GM18858 (cell line): Measurements from ENCODE around the gene TEX264.

Experiments used
- ATAC-seq: cut with Tn5 transposase; IDR thresholded peaks from one replicate; pipeline ENCODE4 v1.9.1; 2021; ENCODE audit not compliant: unreplicated experiment

TEX264 gene

DNA sequence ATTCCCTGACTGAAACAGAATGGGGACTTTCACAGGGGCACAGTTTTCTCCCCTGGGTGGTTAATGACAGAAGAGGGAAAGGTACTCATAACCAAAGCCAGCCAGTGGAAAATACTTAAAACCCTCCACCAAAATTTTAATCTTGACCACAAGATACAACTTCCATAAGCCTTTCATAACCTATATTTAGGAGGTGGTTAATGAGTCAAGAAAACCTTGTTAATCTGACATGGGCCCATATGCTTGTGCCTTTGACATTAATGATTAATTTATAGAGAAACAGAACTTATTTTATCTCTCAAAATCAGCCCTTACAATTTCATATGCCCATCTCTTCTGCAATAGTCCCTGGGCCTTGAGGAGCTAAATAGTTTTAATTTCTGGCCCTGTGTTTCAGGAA, 76.8 kb downstream of the TEX264 start:
- ATAC-seq = no peak

DNA sequence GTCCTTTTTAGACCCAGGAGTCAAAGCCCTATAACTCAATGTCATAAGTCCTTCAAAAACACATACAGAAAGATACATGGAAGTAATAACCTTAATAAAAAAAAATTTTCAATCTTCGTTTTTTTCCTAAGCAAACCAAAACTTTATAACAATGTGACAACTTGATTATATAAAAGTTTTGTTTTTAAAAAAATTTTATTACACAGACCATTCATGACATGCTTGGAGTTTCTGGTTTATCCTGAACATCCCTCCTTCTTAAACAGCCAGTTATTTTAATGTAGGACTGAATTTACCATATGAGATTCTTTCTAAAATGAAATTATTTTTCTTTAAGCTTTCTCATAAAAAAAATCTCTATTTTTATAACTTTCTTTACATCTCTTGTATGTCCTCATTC, 77.3 kb downstream of the TEX264 start:
- no peak for ATAC-seq

DNA sequence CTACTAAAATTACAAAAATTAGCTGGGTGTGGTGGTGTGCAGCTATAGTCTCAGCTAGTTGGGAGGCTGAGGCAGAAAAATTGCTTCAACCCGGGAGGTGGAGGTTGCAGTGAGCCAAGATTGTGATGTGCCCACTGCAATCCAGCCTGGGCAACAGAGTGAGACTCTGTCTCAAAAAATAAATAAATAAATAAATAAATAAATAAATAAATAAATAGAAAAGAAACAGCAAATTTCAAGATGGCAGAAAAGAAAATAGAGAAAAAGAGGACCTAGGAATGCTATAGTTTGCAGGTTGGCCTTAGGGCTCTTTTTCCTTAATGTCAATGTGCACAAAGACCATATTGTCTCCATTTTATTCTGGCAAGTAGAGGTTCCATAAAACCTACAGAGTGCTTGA, 79.8 kb downstream of the TEX264 start:
- ATAC-seq = no peak

DNA sequence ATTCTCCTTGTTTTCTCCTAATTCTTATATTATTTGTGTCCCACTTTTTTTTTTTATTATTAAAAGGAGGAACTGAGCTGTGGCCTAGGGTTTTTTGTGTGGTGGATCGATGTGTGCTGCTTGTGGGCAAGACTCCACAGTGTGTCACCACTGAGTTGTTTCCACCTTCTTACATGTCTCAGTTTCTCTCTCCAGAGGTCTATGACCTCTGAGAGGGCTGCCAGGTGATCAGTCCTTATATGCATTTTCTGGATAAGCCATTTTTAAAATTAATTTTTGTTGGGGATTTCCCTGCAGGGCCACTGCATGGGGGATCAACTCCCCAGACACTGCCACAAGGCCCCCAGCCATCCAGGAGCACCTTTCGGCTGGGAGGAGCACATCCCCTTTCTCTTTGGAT, 80.2 kb downstream of the TEX264 start:
- no peak for ATAC-seq
